DOHH2 (cell line): ENCODE results near the gene PDK3.
A peak's percentile ranks its signal among the peaks of the same experiment; 100 is the strongest.

ENCODE experiments used
- H3F3A ChIP-seq: fragments of 200-600 bp; sonication (generic), shearing (Covaris generic); 2 replicates; pipeline ENCODE4 v1.6.0; 2016; ENCODE audit warnings: antibody characterized with exemption, mild to moderate bottlenecking; ENCODE audit not compliant: control insufficient read depth, insufficient read depth
- H3K27ac ChIP-seq: fragments of 200-600 bp; sonication (generic); 2 replicates; pipeline ENCODE4 v1.5.1; 2014; ENCODE audit warnings: low read depth, mild to moderate bottlenecking, low read length, moderate library complexity
- H3K27me3 ChIP-seq: fragments of 200-600 bp; sonication (generic); 2 replicates; pipeline ENCODE4 v1.6.1; 2014; ENCODE audit warnings: mild to moderate bottlenecking, low read length, mixed read lengths; ENCODE audit not compliant: control insufficient read depth
- H3K36me3 ChIP-seq: fragments of 200-600 bp; sonication (generic); 2 replicates; pipeline ENCODE4 v1.6.1; 2014; ENCODE audit warnings: mild to moderate bottlenecking, low read length, moderate library complexity, mixed read lengths; ENCODE audit not compliant: control insufficient read depth
- H3K4me1 ChIP-seq: fragments of 200-600 bp; sonication (generic); 2 replicates; pipeline ENCODE4 v1.6.1; 2014; ENCODE audit warnings: mild to moderate bottlenecking, low read length, mixed read lengths; ENCODE audit not compliant: control insufficient read depth
- H3K4me2 ChIP-seq: fragments of 200-600 bp; sonication (generic); 2 replicates; pipeline ENCODE4 v1.6.0; 2014; ENCODE audit warnings: mild to moderate bottlenecking, low read length, moderate library complexity
- H3K4me3 ChIP-seq: fragments of 200-600 bp; sonication (generic); 2 replicates; pipeline ENCODE4 v1.5.1; 2014; ENCODE audit warnings: mild to moderate bottlenecking, low read length, mixed read lengths
- H3K79me2 ChIP-seq: fragments of 200-600 bp; sonication (generic); 2 replicates; pipeline ENCODE4 v1.6.1; 2014; ENCODE audit warnings: mild to moderate bottlenecking, low read length, mixed read lengths; ENCODE audit not compliant: control insufficient read depth
- H3K9me2 ChIP-seq: fragments of 200-600 bp; sonication (generic); replicated peaks from 2 replicates; pipeline ENCODE4 v1.6.1; 2014; ENCODE audit warnings: mild to moderate bottlenecking, low read length, mixed read lengths; ENCODE audit not compliant: control insufficient read depth
- H3K9me3 ChIP-seq: fragments of 200-600 bp; sonication (generic); 2 replicates; pipeline ENCODE4 v1.6.1; 2014; ENCODE audit warnings: antibody characterized with exemption, low read length, mixed read lengths; ENCODE audit not compliant: control insufficient read depth, insufficient read depth
- H4K20me1 ChIP-seq: fragments of 200-600 bp; sonication (generic); 2 replicates; pipeline ENCODE4 v1.6.0; 2014; ENCODE audit warnings: low read depth, mild to moderate bottlenecking, antibody characterized with exemption, low read length, moderate library complexity; ENCODE audit not compliant: control insufficient read depth, insufficient read depth
- CTCF ChIP-seq: fragments of 200-600 bp; sonication (generic); IDR thresholded peaks from one replicate; pipeline ENCODE4 v1.5.1; 2014; ENCODE audit warnings: antibody characterized with exemption, mild to moderate bottlenecking, low read depth, low read length; ENCODE audit not compliant: poor library complexity, severe bottlenecking
- EZH2phosphoT487 ChIP-seq: fragments of 200-600 bp; sonication (generic); IDR thresholded peaks from 2 replicates; pipeline ENCODE4 v1.6.1; 2017; ENCODE audit warnings: borderline replicate concordance, mild to moderate bottlenecking, antibody characterized with exemption, low read length, moderate library complexity, mixed read lengths

Gene PDK3

GRCh38 chrX:24550166-24550565 lies 85.1 kb downstream of the PDK3 start:
- H3K4me1 ChIP-seq = no peaks in the 10 kb centered on the region
- H3K9me3 ChIP-seq = no peaks in the 10 kb centered on the region
- H3K36me3 ChIP-seq = no peaks in the 10 kb centered on the region
- no peak for TF ChIP-seq CTCF
- no peak for TF ChIP-seq EZH2phosphoT487
- no peak overlapping the region for H3K4me2 ChIP-seq
- no peaks in the 10 kb centered on the region for H4K20me1 ChIP-seq
- no peaks in the 10 kb centered on the region for H3K27me3 ChIP-seq
- H3K9me2 ChIP-seq = no peaks in the 10 kb centered on the region
- H3K4me3 ChIP-seq = no peak overlapping the region
- H3K27ac ChIP-seq = no peak overlapping the region
- no peaks in the 10 kb centered on the region for H3F3A ChIP-seq
- H3K79me2 ChIP-seq = no peaks in the 10 kb centered on the region

- Histone ChIP-seq H3K9me2 (no peaks in the 10 kb centered on the region), H3K4me3 (no peak overlapping the region), H3F3A (no peaks in the 10 kb centered on the region), H4K20me1 (no peaks in the 10 kb centered on the region), H3K27me3 (no peaks in the 10 kb centered on the region), H3K36me3 (no peaks in the 10 kb centered on the region), H3K4me1 (no peaks in the 10 kb centered on the region), H3K27ac (no peak overlapping the region), H3K79me2 (no peaks in the 10 kb centered on the region), H3K4me2 (no peak overlapping the region), H3K9me3 (no peaks in the 10 kb centered on the region)
- TF ChIP-seq CTCF (no peak), EZH2phosphoT487 (no peak)
Measured at GRCh38 chrX:24553011-24553410, 87.9 kb downstream of the PDK3 start.

GRCh38 chrX:24561121-24561520 lies 96.0 kb downstream of the PDK3 start:
- Histone ChIP-seq H3K36me3 (no peaks in the 10 kb centered on the region), H3K9me3 (no peaks in the 10 kb centered on the region), H3K4me2 (no peak overlapping the region), H3F3A (no peaks in the 10 kb centered on the region), H3K9me2 (no peaks in the 10 kb centered on the region), H3K79me2 (no peaks in the 10 kb centered on the region), H4K20me1 (no peaks in the 10 kb centered on the region), H3K27me3 (no peaks in the 10 kb centered on the region), H3K4me3 (no peak overlapping the region), H3K27ac (no peak overlapping the region), H3K4me1 (no peaks in the 10 kb centered on the region)
- TF ChIP-seq EZH2phosphoT487 = no peak
- peak; percentile 42 for TF ChIP-seq CTCF
